Osteoblast (primary cell): ENCODE data around the gene EFHC2. TPM values are rescaled to one million over a fixed set of nuclear protein-coding genes. Genes with fewer than 3 reads are reported as not detected.
A peak's percentile ranks its signal among the peaks of the same experiment; 100 is the strongest.

Experiments used
- DNase-seq: peaks from one replicate; pipeline ENCODE4 v3.0.0; 2011; ENCODE audit warnings: low spot score, mixed read lengths; ENCODE audit not compliant: insufficient read length; ENCODE audit errors: missing footprints
- H2AFZ ChIP-seq: 2 replicates; pipeline ENCODE4 v1.6.0; 2011; ENCODE audit warnings: mild to moderate bottlenecking, low read length
- H3K27ac ChIP-seq: 2 replicates; pipeline ENCODE4 v1.5.1; 2011; ENCODE audit warnings: mild to moderate bottlenecking, low read depth, low read length, moderate library complexity
- H3K27me3 ChIP-seq: 2 replicates; pipeline ENCODE4 v1.6.0; 2012; ENCODE audit warnings: mild to moderate bottlenecking, control low read depth, inconsistent platforms, low read length, moderate library complexity; ENCODE audit not compliant: insufficient read depth
- H3K36me3 ChIP-seq: 2 replicates; pipeline ENCODE4 v1.5.1; 2011; ENCODE audit warnings: mild to moderate bottlenecking, low read length, control low read depth, moderate library complexity; ENCODE audit not compliant: insufficient read depth
- H3K4me1 ChIP-seq: 2 replicates; pipeline ENCODE4 v1.5.1; 2011; ENCODE audit warnings: mild to moderate bottlenecking, low read length, control low read depth, moderate library complexity; ENCODE audit not compliant: insufficient read depth
- H3K4me2 ChIP-seq: 2 replicates; pipeline ENCODE4 v1.6.0; 2011; ENCODE audit warnings: mild to moderate bottlenecking, low read length; ENCODE audit not compliant: insufficient read depth
- H3K4me3 ChIP-seq: fragments of 200-600 bp; sonication (generic); 3 replicates; pipeline ENCODE4 v1.5.1; 2012; ENCODE audit warnings: mild to moderate bottlenecking, low read length, inconsistent platforms; ENCODE audit not compliant: insufficient read depth
- H3K79me2 ChIP-seq: 2 replicates; pipeline ENCODE4 v1.6.0; 2012; ENCODE audit warnings: mild to moderate bottlenecking, low read length, control low read depth, inconsistent platforms; ENCODE audit not compliant: insufficient read depth
- H3K9me3 ChIP-seq: 2 replicates; pipeline ENCODE4 v1.5.1; 2011; ENCODE audit warnings: low read depth, low read length, control low read depth
- H4K20me1 ChIP-seq: 2 replicates; pipeline ENCODE4 v1.6.0; 2012; ENCODE audit warnings: mild to moderate bottlenecking, low read length, control low read depth; ENCODE audit not compliant: insufficient read depth
- CTCF ChIP-seq: IDR thresholded peaks from 2 replicates; pipeline ENCODE4 v1.5.1; 2011; ENCODE audit warnings: mild to moderate bottlenecking, low read depth, low read length, moderate library complexity; ENCODE audit errors: extremely low read depth
- total RNA-seq: library from RNA; depleted of rRNA; stranded (reverse); fragments of >200 nt; gene quantifications from 2 replicates; pipeline ENCODE4 v1.2.3, GENCODE V29; 2012

Gene EFHC2
- total RNA-seq, 1 donor: 3.6 TPM

- H3K36me3 ChIP-seq: no peaks in the 10 kb centered on the region
- peaks cover 9% of the 10 kb centered on the region for H3K27me3 ChIP-seq
- peak overlapping the region; percentile 72 for H3K4me2 ChIP-seq
- no peaks in the 10 kb centered on the region for H3K4me1 ChIP-seq
- no peak for DNase-seq
- no peaks in the 10 kb centered on the region for H3K79me2 ChIP-seq
- no peaks in the 10 kb centered on the region for H3K9me3 ChIP-seq
- H3K4me3 ChIP-seq: peak overlapping the region; percentile 68
- H4K20me1 ChIP-seq: no peaks in the 10 kb centered on the region
- no peak overlapping the region for H3K27ac ChIP-seq
- no peak for TF ChIP-seq CTCF
- peak overlapping the region; percentile 80 for H2AFZ ChIP-seq
Observed at GRCh38 chrX:44344194-44344593, 722 bp upstream of the EFHC2 start.

GRCh38 chrX:44342866-44343265, 606 bp downstream of the EFHC2 start:
- Histone ChIP-seq H3K27ac (peak overlapping the region; percentile 48), H3K4me3 (peak overlapping the region; percentile 68), H3K27me3 (peaks cover 9% of the 10 kb centered on the region), H4K20me1 (no peaks in the 10 kb centered on the region), H2AFZ (peak overlapping the region; percentile 91), H3K4me2 (peak overlapping the region; percentile 72), H3K36me3 (no peaks in the 10 kb centered on the region), H3K4me1 (no peaks in the 10 kb centered on the region), H3K79me2 (no peaks in the 10 kb centered on the region), H3K9me3 (no peaks in the 10 kb centered on the region)
- DNase-seq: no peak
- no peak for TF ChIP-seq CTCF

GRCh38 chrX:44338361-44338760, 5.1 kb downstream of the EFHC2 start:
- H3K79me2 ChIP-seq: no peaks in the 10 kb centered on the region
- H3K27ac ChIP-seq: no peak overlapping the region
- H3K27me3 ChIP-seq: peaks cover 4% of the 10 kb centered on the region
- no peak for DNase-seq
- TF ChIP-seq CTCF: no peak
- no peak overlapping the region for H2AFZ ChIP-seq
- no peak overlapping the region for H3K4me2 ChIP-seq
- no peaks in the 10 kb centered on the region for H3K4me1 ChIP-seq
- no peaks in the 10 kb centered on the region for H4K20me1 ChIP-seq
- no peaks in the 10 kb centered on the region for H3K9me3 ChIP-seq
- no peak overlapping the region for H3K4me3 ChIP-seq
- no peaks in the 10 kb centered on the region for H3K36me3 ChIP-seq

GRCh38 chrX:44332437-44332836, 11.0 kb downstream of the EFHC2 start:
- H3K4me1 ChIP-seq: no peaks in the 10 kb centered on the region
- no peak overlapping the region for H3K4me3 ChIP-seq
- no peaks in the 10 kb centered on the region for H3K9me3 ChIP-seq
- H3K27ac ChIP-seq: no peak overlapping the region
- no peak for DNase-seq
- no peaks in the 10 kb centered on the region for H4K20me1 ChIP-seq
- H3K27me3 ChIP-seq: peaks cover 12% of the 10 kb centered on the region
- H2AFZ ChIP-seq: no peak overlapping the region
- H3K36me3 ChIP-seq: no peaks in the 10 kb centered on the region
- no peaks in the 10 kb centered on the region for H3K79me2 ChIP-seq
- no peak for TF ChIP-seq CTCF
- H3K4me2 ChIP-seq: no peak overlapping the region
